DND-41 (cell line): ENCODE results near the gene VAV3.

ENCODE experiments used
- EZH2 ChIP-seq: IDR thresholded peaks from 3 replicates; pipeline ENCODE4 v1.6.1; 2012; ENCODE audit warnings: borderline replicate concordance, low read depth, mild to moderate bottlenecking, moderate library complexity, low read length, inconsistent platforms; ENCODE audit not compliant: severe bottlenecking
- TF ChIP-seq, protein P1 (sequence below): IDR thresholded peaks from 2 replicates; pipeline ENCODE4 v1.5.1; 2012; ENCODE audit warnings: borderline replicate concordance, low read length, moderate library complexity, mild to moderate bottlenecking; ENCODE audit not compliant: poor library complexity, severe bottlenecking; ENCODE audit errors: extremely low read depth

DNA sequence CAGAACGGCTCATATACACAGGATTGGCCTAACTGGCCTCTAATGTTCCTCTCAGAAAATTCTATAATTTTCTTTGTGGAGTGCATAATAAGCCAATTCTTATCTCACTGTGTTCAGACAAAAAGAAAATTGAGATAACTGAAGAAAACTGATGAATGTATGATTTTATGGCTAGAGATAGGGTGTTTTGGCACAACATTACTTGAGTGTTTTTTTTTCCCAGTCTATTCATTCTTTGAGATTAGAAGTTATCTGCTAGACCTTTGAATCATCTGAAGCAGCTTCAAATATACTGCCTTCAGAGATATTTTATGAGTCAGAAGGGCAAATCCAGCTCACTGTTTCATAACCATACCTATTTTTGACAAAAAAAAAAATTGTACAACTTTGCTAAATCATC is 85.6 kb downstream of the VAV3 start:
- TF ChIP-seq, protein P1, sequence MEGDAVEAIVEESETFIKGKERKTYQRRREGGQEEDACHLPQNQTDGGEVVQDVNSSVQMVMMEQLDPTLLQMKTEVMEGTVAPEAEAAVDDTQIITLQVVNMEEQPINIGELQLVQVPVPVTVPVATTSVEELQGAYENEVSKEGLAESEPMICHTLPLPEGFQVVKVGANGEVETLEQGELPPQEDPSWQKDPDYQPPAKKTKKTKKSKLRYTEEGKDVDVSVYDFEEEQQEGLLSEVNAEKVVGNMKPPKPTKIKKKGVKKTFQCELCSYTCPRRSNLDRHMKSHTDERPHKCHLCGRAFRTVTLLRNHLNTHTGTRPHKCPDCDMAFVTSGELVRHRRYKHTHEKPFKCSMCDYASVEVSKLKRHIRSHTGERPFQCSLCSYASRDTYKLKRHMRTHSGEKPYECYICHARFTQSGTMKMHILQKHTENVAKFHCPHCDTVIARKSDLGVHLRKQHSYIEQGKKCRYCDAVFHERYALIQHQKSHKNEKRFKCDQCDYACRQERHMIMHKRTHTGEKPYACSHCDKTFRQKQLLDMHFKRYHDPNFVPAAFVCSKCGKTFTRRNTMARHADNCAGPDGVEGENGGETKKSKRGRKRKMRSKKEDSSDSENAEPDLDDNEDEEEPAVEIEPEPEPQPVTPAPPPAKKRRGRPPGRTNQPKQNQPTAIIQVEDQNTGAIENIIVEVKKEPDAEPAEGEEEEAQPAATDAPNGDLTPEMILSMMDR: no peak
- TF ChIP-seq EZH2: no peak
